Adrenal gland (tissue), 12 donors: ENCODE measurements around the gene UGT1A4. TPM values are rescaled to one million over a fixed set of nuclear protein-coding genes. Genes with fewer than 3 reads are reported as not detected.

Experiments
- DNase-seq, 7 donors: peaks; one replicate each; pipeline ENCODE4 v3.0.0-alpha.2; 2019 to 2020
- H3K27ac ChIP-seq, 5 donors: fragments of 200-600 bp; sonication (generic) in 4 of 5; 1 replicate in 3 of 5; 2 replicates in 2 of 5; pipeline versions ENCODE4 v1.5.1 to v1.8.0; 2016 to 2020; ENCODE audit warnings: mild to moderate bottlenecking in 1 of 5
- H3K27me3 ChIP-seq: fragments of 200-600 bp; 2 replicates; pipeline ENCODE4 v1.8.0; 2021
- H3K36me3 ChIP-seq, 2 donors: fragments of 200-600 bp; replicated peaks in 1 of 2; 1 replicate in 1 of 2; 2 replicates in 1 of 2; pipeline versions ENCODE4 v1.5.1 to v1.8.0; 2018 to 2022
- H3K4me1 ChIP-seq, 2 donors: fragments of 200-600 bp; replicated peaks in 1 of 2; 1 replicate in 1 of 2; 2 replicates in 1 of 2; pipeline versions ENCODE4 v1.5.1 to v1.8.0; 2018 to 2021
- H3K4me3 ChIP-seq, 4 donors: fragments of 200-600 bp; sonication (generic) in 3 of 4; one replicate each; pipeline ENCODE4 v1.5.1; 2016 to 2018
- H3K9me3 ChIP-seq, 3 donors: fragments of 200-600 bp; sonication (generic) in 1 of 3; replicated peaks in 1 of 3; 1 replicate in 2 of 3; 2 replicates in 1 of 3; pipeline versions ENCODE4 v1.5.1 to v1.8.0; 2016 to 2021
- POLR2A ChIP-seq, 2 donors: fragments of 450-650 bp; IDR thresholded peaks; one replicate each; pipeline ENCODE4 v1.6.1; 2017; ENCODE audit warnings: antibody characterized with exemption in 2 of 2, mild to moderate bottlenecking in 2 of 2, moderate library complexity in 1 of 2
- WGBS, 4 donors: extraction: QIAGEN DNeasy Blood & Tissue Kit in 2 of 4; methylation state at CpG; one replicate each; pipeline versions ENCODE4 v1.1.5 to v1.1.7; 2013 to 2017; 5-methylcytosine and 5-hydroxymethylcytosine counted together
- intact Hi-C, 2 donors: fragments of 100-400 bp; cut with DNase I; formaldehyde crosslinking; loops; one replicate each; pipeline versions ENCODE4 v1.14.1 to v1.15.0; 2022 to 2023
- polyA plus RNA-seq, 3 donors: library from polyadenylated mRNA; stranded (reverse); fragments of 200-250 nt in 2 of 3; fragments of 350-450 nt in 1 of 3; fragmentation: Illumina TruSeq in 1 of 3; extraction: RNeasy Lipid Tissue Mini Kit (QIAGEN cat#74804) in 1 of 3; gene quantifications; one replicate each; pipeline ENCODE4 v1.2.3, GENCODE V29; 2013 to 2014
- total RNA-seq, 9 donors: library from RNA; depleted of rRNA in 4 of 9; stranded (reverse); fragments of >200 nt in 4 of 9; fragments of 120-200 nt in 1 of 9; fragmentation: NEBNext Ultra II Directional in 1 of 9; extraction: Animal tissue kit (Norgen Biotek cat#: 25700) in 1 of 9; gene quantifications; one replicate each; pipeline versions ENCODE4 v1.1.0 to v1.2.4, GENCODE V29; 2013 to 2023
- TF ChIP-seq, protein P1 (sequence below), 6 experiments: fragments of 450-650 bp in 4 of 6; fragments of 200-600 bp in 2 of 6; sonication (generic) in 1 of 6; IDR thresholded peaks; 1 replicate in 5 of 6; 2 replicates in 1 of 6; pipeline versions ENCODE4 v1.5.1 to v1.8.0; 2016 to 2021; ENCODE audit warnings: antibody characterized with exemption in 6 of 6, mild to moderate bottlenecking in 2 of 6, moderate library complexity in 1 of 6
- donor health status: healthy with polysubstance abuse.
- donor health status: Bipolar disorder and iron deficiency.
- donor health status: DM: yes; HTN: yes; CAD: no.
- donor health status: DM: no; HTN: no; CAD: no.
- donor health status: DM: no; HTN: no; CAD: no.
- donor health status: DM: yes; HTN: yes; CAD: no.

The UGT1A4 gene
- total and polyA plus RNA-seq, 12 donors, result 0.36 TPM; not detected in 11

DNA sequence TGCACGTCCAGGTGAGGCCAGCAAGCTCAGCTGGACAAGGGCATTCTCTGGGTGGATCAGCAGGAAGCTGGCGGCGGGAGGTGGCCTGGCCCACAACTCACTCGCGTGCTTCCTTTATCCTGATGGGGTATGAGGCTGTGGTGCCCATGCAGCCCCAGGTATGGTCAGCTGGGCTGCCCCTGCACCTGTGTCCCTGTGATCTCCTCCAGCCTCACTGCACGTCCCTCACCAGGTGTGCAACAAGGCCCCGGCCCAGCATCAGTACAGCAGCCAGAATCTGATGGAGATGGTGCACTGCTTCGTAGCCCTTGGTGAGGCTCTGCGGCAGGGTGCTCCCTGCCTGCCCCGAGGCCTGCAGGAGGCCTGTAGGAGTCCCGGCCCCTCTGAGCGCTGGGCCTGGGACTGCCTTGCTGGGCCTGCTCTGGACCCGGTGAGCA is 77.2 kb downstream of the UGT1A4 start:
- no peaks in the 10 kb centered on the region for H3K4me1 ChIP-seq
- no peak overlapping the region for H3K4me3 ChIP-seq
- no peaks in the 10 kb centered on the region for H3K27me3 ChIP-seq
- peak in 1 of 7 donors; percentile 23 for DNase-seq
- TF ChIP-seq, protein P1, sequence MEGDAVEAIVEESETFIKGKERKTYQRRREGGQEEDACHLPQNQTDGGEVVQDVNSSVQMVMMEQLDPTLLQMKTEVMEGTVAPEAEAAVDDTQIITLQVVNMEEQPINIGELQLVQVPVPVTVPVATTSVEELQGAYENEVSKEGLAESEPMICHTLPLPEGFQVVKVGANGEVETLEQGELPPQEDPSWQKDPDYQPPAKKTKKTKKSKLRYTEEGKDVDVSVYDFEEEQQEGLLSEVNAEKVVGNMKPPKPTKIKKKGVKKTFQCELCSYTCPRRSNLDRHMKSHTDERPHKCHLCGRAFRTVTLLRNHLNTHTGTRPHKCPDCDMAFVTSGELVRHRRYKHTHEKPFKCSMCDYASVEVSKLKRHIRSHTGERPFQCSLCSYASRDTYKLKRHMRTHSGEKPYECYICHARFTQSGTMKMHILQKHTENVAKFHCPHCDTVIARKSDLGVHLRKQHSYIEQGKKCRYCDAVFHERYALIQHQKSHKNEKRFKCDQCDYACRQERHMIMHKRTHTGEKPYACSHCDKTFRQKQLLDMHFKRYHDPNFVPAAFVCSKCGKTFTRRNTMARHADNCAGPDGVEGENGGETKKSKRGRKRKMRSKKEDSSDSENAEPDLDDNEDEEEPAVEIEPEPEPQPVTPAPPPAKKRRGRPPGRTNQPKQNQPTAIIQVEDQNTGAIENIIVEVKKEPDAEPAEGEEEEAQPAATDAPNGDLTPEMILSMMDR (IDR thresholded peaks at IDR 0.05), result no peak
- TF ChIP-seq POLR2A (IDR thresholded peaks at IDR 0.05), result no peak
- intact Hi-C loops, result no loop called here
- 91 to 96% (median 95%) methylated on average over 8 to 13 of the region's 13 CpGs; no CpG with 5 or more reads in 1 of the 4 donors for WGBS, 4 donors
- H3K27ac ChIP-seq, result no peak overlapping the region
- no peaks in the 10 kb centered on the region for H3K36me3 ChIP-seq
- no peaks in the 10 kb centered on the region for H3K9me3 ChIP-seq

DNA sequence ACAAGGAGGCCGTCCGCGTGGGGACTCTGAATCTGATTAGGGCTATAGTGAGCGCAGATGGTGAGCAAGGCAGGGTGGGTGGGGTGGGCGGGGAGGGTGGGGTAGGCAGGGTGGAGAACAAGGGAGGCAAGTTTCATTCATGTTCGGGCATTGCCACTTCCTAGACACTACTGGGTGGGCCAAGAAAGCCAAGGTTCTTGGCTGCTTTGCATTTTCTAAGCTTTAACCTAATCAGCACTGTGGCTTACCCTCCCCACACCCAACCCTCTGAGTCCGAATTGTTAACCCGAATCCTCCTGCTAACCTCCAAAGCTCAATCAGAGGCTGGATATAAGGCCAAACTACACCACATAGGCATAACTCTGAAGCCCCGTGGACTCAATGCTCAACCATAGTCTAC is 77.7 kb downstream of the UGT1A4 start:
- H3K27me3 ChIP-seq, result no peaks in the 10 kb centered on the region
- no peaks in the 10 kb centered on the region for H3K4me1 ChIP-seq
- H3K9me3 ChIP-seq, result no peaks in the 10 kb centered on the region
- peak in 1 of 7 donors; percentile 2 for DNase-seq
- no peak overlapping the region for H3K4me3 ChIP-seq
- intact Hi-C loops, result no loop called here
- no peak for TF ChIP-seq POLR2A (IDR thresholded peaks at IDR 0.05)
- TF ChIP-seq, protein P1 (IDR thresholded peaks at IDR 0.05), result no peak
- 86 to 91% (median 90%) methylated on average over 8 to 9 of the region's 9 CpGs for WGBS, 4 donors
- H3K27ac ChIP-seq, result no peak overlapping the region
- H3K36me3 ChIP-seq, result no peaks in the 10 kb centered on the region

DNA sequence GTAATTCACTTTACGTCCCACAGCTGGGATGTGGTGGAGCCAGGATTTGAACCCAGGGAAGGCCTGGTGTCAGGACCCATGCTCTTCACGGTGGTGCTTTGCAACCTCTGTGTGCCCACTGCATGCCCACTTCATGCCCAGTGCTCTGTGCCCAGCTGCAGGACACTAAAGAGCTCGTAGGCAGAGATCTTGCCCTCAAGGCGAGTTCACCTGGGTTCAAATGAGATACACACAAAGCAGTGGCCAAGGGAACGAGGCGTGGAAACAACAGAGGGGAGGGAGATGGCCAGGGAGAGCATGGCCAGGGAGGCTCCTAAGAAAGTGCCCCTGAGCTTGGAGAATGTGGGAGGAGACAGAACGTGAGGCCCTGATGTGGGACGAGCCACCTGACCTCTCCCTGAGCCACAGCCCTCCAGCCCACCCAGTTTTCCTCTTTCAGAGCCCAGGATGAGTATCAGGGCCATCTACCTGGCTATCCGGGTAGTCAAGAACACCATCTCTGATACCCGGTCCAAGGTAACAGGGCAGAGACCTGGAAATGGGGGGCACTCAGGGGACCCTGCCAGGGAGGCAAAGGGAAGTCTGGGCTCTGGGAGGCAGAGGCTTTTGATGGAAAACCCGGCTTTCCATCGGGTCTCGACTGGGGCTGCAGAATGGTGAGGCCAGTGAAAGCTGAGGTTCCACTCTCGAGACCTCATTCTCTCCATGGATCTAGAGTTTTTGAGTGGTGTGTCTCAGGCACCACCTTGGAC is 80.0 kb downstream of the UGT1A4 start:
- 64 to 83% (median 78%) methylated on average over 9 to 14 of the region's 14 CpGs for WGBS, 4 donors
- DNase-seq, result peak in 1 of 7 donors; percentile 9
- no peak overlapping the region for H3K27ac ChIP-seq
- no peaks in the 10 kb centered on the region for H3K4me1 ChIP-seq
- no peaks in the 10 kb centered on the region for H3K9me3 ChIP-seq
- H3K4me3 ChIP-seq, result no peak overlapping the region
- intact Hi-C loops, result no loop called here
- peaks cover 4% of the 10 kb centered on the region for H3K27me3 ChIP-seq
- no peaks in the 10 kb centered on the region for H3K36me3 ChIP-seq
- TF ChIP-seq, protein P1 (IDR thresholded peaks at IDR 0.05), result no peak
- no peak for TF ChIP-seq POLR2A (IDR thresholded peaks at IDR 0.05)

DNA sequence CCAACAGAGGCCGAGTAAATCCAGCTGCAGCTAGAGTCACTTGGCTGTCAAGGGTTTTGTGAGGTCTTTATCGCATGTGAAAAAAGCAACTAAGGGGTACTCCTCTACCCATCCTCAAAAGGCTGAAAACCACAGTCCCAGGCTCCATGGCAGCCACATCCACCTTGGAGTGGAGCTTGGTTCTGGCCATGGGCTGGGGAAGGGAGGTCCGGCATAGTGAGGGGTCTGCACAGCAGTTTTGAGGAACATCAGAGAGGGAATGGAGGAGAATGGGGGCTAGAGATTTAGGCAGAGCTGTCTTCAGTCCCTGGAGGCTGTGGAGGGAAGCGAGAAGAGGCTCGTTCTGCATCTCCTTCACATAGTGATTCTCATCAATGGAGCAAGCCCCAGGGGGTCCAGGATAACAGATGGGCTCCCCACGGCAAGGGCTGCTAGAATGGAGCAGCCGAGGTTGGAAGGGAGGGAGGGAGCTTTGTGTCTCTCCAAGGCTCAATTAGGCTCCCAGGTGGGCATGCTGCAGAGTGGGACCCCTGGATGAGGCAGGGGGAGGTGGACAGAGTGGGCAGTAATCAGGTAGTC is 80.6 kb downstream of the UGT1A4 start:
- no peaks in the 10 kb centered on the region for H3K4me1 ChIP-seq
- peaks cover 4% of the 10 kb centered on the region for H3K27me3 ChIP-seq
- H3K4me3 ChIP-seq, result no peak overlapping the region
- no peak overlapping the region for H3K27ac ChIP-seq
- DNase-seq, result peak in 1 of 7 donors; percentile 20
- no peaks in the 10 kb centered on the region for H3K9me3 ChIP-seq
- intact Hi-C loops, result no loop called here
- TF ChIP-seq, protein P1 (IDR thresholded peaks at IDR 0.05), result no peak
- no peak for TF ChIP-seq POLR2A (IDR thresholded peaks at IDR 0.05)
- no peaks in the 10 kb centered on the region for H3K36me3 ChIP-seq
- 57 to 70% (median 61%) methylated on average over 6 to 7 of the region's 7 CpGs for WGBS, 4 donors
